Stimulated activated CD4-positive, alpha-beta T cell treated with anti-CD3 and anti-CD28 coated beads, Interleukin-4, amount 100 ng/mL, for 48 hours (primary cell): ENCODE measurements around the gene SGSM2.

Experiments used
- DNase-seq, 2 donors: peaks; one replicate each; pipeline ENCODE4 v3.0.0-alpha.2; 2020; ENCODE audit warnings: low read depth in 2 of 2

The SGSM2 gene

DNA sequence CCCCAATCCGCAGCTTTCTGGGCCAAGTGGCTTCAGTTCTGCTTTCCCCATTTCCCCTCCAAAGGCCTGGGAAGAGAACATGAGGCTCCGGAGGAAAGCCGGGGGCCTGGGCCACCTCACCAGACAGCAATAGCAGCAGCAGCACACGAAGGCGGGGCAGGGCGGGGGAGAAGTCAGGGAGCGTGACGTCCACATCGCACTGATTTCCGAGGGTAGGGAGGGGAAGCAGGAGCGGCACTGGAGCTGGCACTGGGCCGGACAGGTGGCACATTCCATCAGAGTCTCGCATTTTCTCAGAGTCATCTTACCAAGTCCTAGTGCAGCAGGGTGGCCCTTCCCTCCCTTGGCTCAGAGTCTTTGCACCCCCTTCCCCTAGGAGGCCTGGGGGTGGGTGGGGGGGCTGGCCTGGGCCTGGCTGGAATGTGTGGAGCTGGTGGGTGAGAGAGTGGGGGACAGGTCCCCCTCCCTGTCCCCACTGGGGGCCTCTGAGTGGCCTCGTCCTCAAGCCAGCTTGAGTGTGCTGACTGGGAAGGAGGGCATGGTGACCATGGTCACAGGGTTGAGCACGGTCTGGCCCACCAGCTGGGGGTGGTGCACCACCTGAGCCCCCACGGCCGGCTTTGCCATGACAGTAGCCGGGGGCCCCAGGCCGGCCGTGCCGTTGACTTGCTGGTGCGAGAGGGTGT is 49.2 kb downstream of the SGSM2 start:
- no peak for DNase-seq

DNA sequence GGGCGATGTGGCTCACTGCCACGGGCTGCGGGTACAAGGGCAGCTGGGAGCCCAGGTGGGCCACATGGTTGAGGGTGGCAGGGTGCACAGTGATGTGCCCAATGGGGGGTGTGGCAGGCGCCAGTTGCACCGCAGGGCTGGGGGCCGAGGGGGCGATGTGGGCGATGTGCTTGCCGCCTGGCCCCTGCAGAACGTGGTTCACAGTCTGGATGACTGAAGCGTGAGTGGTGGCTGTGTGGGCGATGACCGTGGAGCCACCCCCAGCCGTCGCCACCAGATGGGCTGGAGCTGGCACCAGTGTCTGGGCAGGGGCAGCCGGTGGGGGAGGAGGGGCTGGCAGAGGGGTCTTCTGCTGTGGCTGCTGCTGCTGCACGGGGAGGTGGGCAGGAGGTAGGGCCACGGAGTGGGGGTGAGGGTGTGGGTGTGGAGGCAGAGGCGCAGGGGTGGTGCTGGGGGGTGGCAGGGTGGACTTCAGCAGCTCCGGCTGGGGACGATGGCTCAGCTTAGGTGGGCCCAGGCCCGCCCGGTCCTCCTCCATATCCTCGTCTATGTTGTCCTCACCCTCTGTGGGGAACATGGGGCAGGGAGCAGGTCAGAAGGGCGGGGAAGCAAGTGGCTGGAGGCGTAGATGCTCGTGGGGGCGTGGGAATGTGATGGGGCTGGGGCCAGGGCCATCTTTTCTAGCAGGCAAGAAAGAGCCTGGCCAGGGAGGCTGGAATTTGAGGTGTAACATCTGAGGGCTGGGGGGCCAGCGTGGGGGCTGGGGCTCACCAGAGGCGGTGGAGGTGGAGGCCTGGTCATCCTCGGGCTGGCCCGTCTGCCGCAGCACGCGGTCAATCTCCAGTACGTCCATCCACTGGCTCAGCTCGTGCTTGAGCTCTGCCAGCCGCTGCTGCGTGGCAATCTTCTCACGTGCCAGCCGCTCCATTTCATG is 50.1 kb downstream of the SGSM2 start:
- DNase-seq: no peak

DNA sequence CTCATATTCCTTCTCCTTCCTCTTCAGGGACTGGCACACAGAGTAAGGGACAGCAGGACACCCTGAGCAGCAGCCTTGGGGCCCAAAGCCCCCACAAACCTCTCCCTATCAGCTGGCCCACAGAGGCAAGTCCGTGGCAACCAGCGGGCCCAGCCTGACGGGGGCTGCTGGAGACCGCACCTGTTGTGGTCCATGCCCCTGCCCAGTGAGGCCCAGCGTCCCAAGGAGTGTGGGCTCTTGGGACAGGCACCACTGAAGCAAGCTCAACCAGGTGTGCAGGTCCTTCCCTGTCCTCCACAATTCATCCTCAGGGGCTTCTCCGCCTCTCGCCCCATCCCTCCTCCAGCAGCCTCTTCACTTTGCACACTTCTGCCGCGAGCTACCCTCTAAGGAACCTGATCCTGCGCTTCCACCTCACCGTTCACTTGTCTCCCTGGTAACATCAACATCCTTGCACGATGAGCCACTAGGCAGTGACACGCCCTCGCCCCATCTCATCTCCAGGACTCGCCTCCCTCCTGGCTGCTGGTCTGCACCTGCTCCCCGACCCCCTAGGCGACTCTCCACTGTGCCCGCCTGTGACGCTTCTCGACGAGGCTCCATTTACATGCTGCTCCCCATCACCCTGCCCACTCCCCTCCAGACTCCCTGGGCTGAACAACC is 50.9 kb downstream of the SGSM2 start:
- no peak for DNase-seq

DNA sequence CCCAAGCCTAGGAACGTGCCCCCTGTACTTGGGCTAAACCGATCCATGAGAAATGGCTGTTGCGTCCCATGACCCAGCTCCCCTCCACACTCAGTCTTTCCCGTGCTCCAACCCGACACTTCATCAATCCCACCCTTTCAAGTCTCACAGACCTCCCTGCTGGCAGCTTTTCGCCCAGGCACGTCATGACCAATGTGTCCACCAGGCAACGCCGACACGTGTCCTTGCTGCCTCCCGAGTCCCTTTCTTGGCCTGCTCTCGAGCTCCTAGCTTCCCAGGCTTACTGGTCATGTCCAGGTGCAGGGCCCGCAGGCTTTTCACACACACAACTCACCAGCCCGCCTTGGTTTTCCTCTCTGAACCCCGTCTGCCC is 51.4 kb downstream of the SGSM2 start:
- no peak for DNase-seq

DNA sequence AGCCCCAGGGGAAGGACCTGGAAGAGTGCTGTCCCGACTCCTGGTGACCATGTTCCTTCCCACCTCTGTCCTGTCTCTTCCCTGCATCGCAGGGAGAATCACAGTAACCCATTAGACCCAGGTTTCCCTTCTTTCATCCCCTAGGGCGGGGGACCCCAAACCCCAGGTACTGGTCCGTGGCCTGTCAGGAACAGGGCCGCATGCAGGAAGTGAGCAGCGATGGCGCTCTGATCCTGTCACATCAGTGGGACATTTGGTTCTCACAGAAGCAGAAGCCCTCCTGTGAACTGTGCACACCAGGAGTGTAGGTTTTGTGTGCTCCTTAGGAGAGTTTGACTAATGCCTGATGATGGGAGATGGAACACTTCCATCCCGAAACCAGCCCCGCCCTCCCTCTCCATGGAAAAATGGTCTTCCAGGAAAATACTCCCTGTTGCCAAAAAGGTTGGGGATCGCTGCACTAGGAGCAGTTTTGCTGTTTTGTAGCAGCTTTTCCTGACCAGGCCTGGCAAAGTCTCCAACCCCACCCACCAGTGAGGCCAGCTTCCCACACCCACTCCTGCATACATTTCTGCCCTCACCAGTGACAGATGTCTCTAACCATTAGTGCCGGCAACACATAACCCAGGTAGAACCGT is 53.0 kb downstream of the SGSM2 start:
- DNase-seq: no peak

DNA sequence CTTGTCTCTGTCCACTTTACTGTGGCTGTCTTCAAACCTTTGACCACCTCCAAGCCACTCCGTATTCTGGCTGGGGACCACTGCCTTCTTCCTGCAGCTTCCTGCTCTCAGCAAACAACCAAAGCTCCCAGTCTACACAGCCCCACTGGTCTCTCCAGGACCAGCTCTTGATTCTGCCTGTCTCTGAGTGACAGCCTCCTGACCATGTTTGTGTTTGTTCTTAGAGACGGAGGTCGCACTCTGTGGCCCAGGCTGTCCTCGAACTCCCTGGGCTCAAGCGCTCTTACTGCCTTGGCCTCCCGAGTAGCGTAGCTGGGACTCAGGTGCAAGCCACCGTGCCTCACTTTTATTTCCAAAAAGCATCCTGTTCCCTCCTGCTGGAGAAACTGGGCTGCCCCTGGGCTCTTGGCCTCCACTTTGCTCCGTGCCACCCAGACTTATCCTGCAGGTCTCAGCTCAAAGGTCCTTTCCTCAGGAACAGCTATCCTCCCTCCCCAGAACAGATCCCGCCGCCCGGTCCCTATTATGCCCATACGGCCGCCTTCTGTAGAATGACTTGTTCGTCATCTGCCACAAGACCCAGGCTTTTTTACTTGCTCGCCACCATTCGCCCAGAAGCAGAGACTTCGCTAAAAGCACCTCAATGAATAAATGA is 54.4 kb downstream of the SGSM2 start:
- no peak for DNase-seq

DNA sequence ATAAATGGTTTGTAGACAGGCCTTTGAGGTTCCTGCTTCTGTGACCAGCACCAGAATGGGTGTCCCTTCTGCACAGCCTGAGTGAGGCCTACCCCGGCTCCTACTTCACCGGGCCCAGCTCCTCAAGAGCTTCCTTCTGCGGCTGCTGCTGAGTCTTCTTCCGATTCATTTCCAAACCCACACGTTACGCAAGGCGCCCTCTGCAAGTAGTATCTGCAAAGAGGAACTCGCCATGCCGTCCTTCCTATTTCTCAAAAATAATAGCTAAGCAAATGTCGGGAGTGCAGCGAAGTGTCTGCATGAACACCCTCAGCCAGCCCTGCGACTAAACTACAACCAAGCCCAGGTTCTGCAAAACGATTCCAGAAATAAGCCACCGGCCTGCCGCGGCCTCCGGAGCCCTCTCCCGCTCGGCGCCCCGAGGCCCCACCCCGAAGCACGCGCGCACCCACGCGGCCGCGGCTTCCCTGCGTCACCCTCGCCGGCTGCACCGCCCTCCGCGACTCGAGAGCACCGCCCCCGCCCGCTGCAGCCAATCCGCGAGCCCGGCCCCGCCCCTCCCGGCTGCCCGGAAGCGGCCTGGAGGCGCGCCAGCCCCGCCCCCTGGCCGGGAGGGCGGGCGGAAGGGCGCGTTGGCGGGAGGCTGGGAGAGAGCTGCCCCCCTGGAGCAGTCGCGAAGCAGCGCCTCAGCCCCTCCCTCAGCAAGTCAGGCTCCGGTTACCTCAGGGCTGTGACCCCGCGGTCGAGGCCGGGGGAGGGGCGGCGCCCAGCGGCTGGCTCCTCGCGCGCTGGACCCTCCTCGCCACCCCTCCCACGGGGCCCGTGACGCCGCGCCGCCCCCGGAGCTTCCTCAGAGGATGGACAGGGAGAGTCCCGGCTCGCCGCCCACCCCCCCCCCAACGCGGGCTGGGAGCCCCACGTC is 55.2 kb downstream of the SGSM2 start:
- DNase-seq: peak; percentile 98 to 99

DNA sequence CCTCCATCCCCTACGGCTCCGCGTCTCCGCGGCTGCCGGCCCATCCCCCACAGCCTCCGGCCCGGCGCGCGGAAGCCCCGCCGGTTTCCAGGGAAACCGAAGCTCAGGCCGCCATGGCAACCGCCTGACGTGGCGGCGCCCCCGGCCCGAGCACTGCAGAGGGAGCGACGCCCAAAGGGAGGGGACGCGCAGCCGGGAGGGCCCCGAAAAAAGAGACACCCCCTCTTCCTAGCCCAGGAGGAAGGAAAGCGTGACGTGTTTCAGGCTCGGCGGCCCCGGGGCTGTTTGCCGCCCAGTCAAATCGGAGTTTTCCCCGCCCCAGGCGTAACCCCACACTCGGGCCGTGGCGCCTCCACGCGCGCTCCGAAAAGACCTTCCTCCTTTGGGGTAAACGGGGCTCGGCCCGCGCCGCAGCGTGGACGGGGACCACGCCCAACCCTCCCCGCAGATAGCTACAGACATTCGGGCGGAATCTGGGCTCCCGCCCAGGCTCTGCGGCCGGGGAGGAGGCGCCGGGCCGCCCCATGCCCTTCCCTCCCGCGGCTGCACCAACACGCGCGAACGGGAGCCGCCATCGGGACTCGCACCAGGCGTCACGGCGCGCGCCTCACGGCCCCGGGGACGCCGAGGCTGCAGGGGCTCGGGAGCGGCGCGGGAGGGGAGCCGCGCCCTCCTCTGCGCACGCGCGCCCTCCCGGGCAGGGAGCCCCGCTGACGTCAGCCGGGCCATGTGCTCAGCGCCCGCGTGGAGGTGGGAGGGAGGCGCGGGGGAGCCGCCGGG is 56.1 kb downstream of the SGSM2 start:
- DNase-seq: peak; percentile 86 to 88

DNA sequence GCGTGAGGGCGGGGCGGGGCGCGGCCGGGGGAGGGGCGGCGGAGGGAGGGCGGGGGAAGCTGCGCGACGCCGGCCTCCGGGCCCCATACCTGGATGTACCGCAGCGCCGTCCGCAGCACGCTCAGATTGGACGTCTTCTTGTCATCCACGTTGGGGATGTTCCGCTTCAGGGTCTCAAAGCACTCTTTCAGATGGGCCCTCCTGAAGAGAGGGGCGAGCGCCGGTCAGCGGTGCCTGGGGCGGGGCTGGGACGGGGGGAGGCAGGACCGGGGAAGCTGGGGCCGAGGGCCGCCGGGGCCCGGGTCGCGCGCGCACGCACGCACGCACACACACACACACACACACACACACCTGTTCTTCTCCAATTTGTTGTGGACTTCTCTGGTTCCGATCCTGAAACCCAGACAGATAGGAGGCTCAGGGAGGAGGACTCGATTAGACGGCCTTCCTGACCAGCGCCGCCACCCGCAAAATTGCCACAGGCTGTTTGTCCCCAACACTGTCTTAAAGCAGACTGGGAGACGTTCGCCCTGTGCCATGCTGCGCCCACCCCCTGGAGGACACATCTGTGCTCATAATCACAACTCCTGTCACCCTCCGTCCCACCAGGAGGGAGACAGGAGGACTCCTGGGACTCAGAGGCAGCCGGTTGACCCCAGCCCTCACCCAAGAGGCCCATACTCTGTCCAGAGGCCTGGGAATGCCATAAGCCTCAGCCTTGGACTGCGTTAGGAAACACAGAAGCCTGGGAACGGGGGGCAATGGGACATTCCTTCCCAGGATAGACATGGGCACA is 56.9 kb downstream of the SGSM2 start:
- DNase-seq: no peak

DNA sequence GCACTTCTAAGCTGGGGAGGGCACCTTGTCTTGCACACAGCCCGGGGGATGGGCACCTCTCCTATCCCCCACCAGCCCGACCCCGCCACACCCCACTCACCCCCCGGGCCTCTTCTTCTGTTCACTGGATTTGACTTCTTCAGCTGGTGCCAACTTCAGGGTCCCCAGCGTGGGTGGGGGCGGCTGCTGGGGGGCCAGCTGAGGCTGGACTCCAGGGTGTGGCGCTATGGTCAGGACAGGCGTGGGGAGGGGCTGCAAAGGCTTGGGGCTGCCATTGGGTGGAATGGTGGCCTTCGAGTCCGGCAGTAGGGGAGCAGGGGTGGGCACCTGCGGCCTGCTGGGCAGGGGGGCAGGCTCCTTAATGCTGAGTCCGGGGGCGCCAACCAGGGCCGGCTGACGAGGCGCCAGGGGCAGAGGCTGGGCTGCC is 57.5 kb downstream of the SGSM2 start:
- DNase-seq: no peak

DNA sequence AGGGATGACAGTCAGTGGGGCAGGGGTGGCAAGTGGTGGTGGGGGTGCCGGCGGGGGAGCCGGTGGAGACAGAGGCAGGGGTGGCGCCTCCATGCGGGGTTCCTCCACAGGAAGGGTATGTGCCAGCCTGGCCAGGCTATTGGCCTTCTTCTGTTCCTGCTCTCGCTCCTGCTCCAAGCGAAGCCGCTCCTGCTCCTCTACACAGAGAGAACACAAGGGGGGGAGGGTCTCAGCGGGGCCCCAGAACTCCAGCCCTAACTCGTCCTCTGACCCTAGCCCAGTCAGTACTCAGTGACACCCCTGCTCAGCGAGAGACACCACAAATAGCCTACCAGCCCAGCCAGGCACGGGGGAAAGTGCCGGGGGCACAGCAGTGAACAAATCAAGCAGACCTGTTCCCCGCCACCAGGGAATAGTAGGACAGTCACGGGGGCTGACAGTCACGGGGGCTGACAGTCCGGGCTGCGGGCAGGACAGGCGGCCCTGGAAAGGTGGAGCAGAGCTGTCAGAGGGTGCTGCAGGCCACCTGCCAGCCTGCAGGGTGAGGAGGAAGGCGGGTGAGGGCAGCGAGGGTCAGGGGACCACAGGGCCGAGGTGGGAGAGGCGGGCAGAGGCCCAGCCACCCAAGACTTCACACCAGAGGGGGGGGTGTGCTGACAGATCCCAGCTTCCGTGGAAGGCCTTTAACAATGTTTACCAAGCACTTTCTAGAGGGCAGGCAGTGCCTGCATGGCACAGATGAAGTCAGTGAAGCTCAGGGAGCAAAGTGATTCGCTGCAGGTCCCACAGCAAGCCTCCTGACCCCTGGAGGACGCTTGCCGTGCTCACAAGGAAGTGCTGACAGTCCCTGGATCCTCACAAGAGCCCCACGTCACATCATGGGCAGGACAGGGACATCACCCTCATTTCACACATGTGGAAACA is 58.2 kb downstream of the SGSM2 start:
- DNase-seq: no peak

DNA sequence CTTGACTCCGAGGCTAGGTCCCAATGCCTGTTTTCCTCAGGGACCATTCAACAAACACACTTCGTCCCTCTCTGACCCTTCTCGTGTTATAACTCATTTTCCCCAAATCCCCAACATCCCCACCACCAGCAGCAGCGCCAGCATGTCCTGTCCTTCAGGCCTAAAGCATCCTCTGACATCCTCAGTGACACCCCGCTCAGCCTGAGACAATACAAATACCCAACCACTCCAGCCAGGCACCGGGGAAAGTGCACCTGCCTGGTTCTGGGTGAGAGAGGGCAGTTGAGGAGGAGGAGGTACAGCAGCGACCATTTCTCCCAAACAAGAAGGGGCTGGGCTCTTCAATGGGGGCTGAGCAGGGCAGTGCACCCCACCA is 58.9 kb downstream of the SGSM2 start:
- no peak for DNase-seq

DNA sequence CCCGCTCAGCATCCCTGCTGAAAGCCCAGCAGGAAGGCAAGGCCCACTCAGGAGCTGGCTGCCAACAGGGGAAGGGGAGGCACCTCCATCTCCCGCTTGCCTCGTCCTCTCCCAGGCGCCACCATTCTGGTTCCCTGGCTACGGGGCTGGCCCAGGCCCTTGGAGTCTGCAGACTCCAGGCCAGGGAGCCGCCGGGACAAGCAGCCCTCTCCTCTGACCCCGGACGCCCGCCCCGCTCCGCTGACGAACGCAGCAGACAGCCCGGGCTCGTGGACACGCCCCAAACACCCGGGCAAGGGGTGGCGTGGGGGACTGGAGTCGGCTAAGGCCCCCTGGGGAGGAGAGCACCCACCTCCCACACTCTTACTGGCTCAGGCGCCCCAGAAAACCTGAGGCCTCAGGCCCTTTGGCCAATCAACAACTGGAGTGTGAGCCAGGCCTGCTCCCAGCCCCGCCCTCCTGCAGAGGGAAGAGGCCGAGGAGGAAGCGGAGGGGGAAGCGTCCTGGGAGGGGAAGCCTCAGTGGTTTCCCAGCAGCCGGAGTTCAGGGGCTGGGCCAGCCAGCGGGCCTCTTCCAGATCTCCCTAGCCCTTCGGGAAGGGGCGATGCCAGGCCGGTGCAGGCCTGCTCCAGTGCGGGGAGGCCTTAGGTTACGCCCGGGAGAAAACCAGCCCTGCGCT is 59.4 kb downstream of the SGSM2 start:
- peak; percentile 40 to 48 for DNase-seq

DNA sequence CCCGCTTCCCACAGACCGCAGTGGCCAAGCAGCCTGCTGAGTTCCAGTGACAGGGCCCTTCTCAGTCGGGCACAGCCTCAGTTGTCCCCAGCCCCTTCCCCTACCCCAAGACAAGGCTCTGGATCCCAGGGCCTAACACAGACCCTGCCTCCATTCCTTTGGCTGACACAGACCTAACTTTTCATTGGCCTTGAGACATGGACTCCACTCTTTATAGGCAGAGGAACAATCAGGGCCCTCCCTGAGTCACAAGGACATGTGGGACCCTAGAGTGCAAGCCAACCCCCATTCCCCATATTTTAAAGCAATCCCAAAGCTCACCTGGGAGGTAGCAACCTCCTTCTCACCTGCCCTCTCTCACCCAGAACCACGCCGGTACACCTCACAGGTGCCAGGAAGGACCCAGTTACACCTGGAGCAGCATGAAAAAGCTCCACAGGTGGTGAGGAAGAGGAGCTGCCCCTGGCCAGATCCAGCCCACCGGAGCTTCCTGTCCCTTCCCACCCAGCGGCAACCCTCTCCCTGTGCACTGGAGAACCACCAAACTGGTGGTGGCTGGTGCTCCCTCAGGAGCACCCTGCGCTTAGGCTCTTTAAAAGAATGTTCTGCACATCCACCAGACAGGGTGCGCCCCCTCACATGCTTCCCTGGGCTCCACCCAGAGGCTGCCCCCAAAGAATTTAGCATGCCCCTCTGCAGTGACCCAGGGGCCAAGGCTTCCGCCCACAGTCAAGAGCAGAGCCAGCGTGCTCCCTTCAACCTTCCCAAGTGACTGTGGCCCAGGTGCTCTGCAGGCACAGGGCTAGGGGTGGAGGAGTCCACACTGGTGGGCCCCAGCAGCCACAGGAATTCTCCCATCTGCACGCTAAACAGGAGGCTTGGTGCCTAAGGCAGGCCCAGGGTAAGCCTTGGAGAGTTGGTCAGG is 60.2 kb downstream of the SGSM2 start:
- no peak for DNase-seq

DNA sequence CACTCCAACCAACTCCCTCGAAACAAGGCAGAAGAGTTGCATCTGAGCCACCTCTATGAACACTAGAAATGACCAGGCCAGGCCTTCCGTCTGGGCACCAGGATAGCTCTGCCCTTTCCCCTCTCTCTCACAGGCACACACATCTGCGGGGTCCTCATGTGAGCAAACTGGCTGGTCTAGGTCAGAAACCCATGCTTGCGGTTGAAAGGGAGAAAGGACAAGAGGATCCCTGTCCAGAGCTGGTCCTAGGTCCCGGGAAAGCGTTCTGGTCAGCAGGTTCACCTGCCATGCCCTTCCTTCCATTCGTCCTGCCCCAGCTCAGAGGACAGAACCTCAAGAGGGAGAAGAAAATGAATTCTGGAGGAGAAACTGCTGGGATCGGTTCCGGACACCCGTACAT is 60.9 kb downstream of the SGSM2 start:
- DNase-seq: no peak
